Dermis blood vessel endothelial cell (primary cell): ENCODE results near the gene NUBPL. TPM values are rescaled to one million over a fixed set of nuclear protein-coding genes. Genes with fewer than 3 reads are reported as not detected.
"Not testable (repeated sequence)": the region's sequence is repeated elsewhere in the genome, so short reads cannot be mapped to it uniquely, and the experiment has no call there.

Source experiments
- DNase-seq: peaks from one replicate; pipeline ENCODE4 v3.0.0; 2010
- total RNA-seq: library from RNA; depleted of rRNA; stranded (reverse); fragments of >200 nt; gene quantifications from 2 replicates; pipeline ENCODE4 v1.2.3, GENCODE V29; 2014

Gene NUBPL
- total RNA-seq, 1 donor from 2014 or later = 4.1 TPM

GRCh38 chr14:31884776-31885379 lies 323.7 kb downstream of the NUBPL start:
- no peak for DNase-seq

DNA sequence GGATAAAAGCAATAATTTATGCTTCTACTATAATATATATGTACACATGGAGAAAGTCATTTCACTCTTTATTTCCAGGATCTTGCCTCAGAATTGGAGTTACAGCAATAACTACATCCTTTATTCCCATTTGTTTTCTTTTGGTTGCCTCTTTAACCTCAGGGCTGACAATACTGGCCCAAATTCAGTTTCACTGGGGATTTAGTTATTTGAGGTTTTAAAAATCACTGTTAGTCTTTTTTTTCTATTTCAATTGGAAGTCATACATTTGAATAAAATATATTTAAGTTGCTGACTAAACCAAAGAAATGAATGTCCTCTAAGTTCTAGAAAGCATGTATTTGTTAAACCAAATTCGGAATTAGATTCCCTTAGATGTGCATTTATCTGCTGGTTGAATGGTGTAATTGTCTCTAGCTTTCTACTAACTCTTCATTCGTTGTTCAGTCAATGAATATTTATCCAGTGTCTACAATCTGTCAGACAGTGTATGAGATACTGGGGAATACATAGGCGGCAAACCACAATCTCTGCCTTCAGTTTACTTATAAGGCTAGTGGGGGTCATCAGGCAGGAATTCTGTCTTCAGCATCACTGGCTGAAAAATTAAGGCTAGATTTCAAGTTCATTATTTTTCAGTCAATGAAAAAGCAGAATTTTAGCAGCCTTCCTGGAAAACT lies 325.1 kb downstream of the NUBPL start:
- no peak for DNase-seq

DNA sequence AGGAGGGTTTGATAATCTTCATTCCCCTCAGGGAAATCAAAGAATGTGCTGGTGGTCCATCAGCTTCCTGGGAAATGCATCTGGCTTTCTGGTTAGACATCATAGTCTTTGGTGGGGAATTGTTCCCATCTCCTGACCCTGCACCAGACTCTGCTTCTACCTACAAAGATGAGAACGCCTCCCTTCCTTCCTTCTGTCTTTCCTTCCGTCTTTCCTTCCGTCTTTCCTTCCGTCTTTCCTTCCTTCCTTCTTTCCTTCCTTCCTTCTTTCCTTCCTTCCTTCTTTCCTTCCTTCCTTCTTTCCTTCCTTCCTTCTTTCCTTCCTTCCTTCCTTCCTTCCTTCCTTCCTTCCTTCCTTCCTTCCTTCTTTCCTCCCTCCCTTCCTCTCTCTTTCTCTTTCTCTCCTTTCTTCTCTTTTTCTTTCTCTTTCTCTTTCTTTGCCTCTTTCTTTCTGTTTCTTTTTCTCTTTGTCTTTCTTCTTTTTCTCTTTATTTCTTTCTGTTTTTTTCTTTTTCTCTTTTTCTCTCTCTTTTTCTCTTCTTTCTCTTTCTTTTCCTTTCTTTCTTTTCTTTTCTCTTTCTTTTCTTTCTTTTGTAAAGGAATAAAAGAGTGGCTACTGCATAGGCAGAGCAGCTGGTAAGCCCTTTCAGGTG lies 326.9 kb downstream of the NUBPL start:
- no peak for DNase-seq

- no peak for DNase-seq
Observed at GRCh38 chr14:31889297-31889696, 328.1 kb downstream of the NUBPL start.

GRCh38 chr14:31890202-31890601 lies 329.0 kb downstream of the NUBPL start:
- DNase-seq = not testable (repeated sequence)

DNA sequence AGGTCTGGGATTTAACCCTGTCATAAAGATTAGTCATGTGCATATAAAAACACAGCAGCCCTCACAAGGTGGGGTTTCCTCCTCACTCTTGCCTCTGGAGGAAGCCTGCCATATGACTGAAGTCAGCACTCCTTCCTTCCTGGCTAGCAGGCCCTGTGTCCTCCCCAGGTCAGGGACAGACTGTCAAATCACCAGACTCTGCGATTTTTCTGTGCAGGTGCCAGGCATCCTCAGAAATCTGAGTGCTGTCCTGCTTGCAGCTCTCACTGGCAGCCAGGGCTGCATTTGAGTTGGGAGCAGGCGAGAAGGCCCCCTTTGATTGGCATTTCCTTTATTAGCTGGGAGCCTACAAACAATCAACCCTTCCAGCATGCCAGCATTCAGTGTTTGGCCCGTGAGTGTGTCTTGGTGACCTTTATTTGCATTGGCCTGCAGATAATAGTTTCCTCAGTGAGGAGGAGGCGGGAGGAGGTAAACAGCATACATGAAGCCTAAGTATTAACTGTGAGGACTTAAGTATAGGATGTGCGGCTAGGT lies 332.1 kb downstream of the NUBPL start:
- DNase-seq = peak; percentile 63

GRCh38 chr14:31894351-31894750 lies 333.1 kb downstream of the NUBPL start:
- DNase-seq = no peak

- DNase-seq = no peak
Observed at GRCh38 chr14:31895206-31895605, 334.0 kb downstream of the NUBPL start.

DNA sequence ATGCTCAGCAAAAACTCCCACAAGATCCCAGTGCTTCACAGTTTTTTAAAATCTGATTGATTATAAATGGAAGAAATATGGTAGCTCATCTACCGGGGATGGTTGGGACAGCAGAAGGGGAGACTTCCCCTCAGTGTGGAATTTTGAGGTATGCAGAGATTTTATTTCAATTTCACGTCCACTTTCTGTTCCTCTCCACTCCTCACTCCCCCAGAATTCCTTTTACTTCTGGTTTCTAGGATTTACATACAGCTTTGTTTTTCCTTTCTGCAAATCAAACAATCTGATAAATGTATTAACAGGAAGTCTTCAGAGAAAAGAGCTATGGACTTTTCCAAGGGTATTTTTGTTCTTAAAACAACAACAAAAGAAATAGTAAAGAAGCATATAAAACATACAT lies 334.4 kb downstream of the NUBPL start:
- no peak for DNase-seq

GRCh38 chr14:31897581-31898186 lies 336.5 kb downstream of the NUBPL start:
- no peak for DNase-seq

DNA sequence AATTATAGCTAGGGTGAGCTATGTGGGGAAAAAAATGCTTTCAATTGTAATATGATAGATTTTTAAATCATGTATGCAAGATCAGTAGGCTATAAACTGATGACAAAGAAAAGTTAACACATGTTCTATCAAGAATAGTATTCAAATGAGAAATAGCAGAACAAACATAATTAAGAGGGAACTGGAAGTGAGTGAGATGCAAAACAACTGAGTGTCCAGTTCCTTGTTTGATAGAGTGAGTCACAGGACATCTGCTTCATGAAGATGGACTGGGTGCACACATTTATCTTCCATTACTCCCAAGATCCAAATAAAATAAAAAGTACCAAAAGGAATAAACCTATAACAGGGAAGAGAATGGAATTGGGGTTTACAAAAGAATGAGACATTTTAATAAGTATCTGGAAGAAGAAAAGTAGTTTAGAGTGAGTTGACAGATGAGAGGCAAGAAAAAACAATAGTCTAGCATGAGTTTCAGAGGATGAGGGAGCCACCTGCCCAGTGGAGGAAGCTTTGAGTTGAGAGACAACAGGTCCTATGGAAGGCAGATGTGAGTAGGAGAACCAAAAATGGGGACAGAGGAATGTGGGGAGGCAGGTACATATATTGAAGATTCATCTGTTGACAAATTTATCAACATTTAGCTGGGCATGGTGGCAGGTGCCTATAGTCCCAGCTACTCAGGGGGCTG lies 337.8 kb downstream of the NUBPL start:
- DNase-seq = no peak

- DNase-seq = no peak
Observed at GRCh38 chr14:31902002-31902401, 340.8 kb downstream of the NUBPL start.

- no peak for DNase-seq
Observed at GRCh38 chr14:31902945-31903646, 341.9 kb downstream of the NUBPL start.

DNA sequence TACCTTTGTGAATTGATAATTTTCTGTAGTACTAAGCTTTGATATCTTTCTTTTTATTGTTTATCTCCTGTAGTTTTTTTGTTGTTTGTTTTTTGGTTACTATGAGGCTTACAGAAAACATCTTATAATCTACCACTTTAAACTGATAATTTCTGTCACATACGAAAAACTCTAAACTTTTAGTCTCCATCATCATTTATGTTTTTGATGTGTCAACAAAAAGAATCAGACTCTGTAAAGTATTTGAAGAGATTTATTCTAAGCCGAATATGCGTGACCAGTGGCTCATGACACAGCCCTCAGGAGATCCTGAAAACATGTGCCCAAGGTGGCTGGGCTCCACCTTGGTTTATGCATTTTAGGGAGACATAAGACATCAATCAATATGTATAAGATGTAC lies 348.8 kb downstream of the NUBPL start:
- no peak for DNase-seq

Other genes with a start within 250 kb of the NUBPL start
- 40.1 and 43.1 TPM in 2 replicates for gene HEATR5A, start 140.9 kb upstream of the NUBPL start, total RNA-seq
- 18.3 and 18.4 TPM in 2 replicates for gene DTD2, start 103.9 kb upstream of the NUBPL start, total RNA-seq
- not detected in 2 replicates for gene GPR33, start 73.4 kb upstream of the NUBPL start, total RNA-seq